Naive thymus-derived CD4-positive, alpha-beta T cell (primary cell): ENCODE measurements around the gene SPEM2. TPM values are rescaled to one million over a fixed set of nuclear protein-coding genes. Genes with fewer than 3 reads are reported as not detected.

Experiments used
- ATAC-seq: fragments of 150-1000 bp; cut with Tn5 transposase; 2 replicates; pipeline ENCODE4 v1.10.0; 2021; ENCODE audit warnings: mild to moderate bottlenecking, moderate library complexity
- CTCF ChIA-PET: fragments of 350-600 bp; sonication (Branson Sonifier 250); formaldehyde crosslinking; loops from one replicate; lab custom pipeline; 2021; ENCODE audit warnings: antibody characterized with exemption; lab: Charles Lee
- POLR2A ChIA-PET: fragments of 350-600 bp; sonication (Branson Sonifier 250); formaldehyde crosslinking; loops from one replicate; lab custom pipeline; 2021; ENCODE audit warnings: antibody characterized with exemption, inconsistent platforms; lab: Charles Lee
- DNase-seq, 9 donors: peaks; one replicate each; pipeline versions ENCODE4 v3.0.0 to v3.0.0-alpha.2; 2020 to 2022; ENCODE audit warnings: mixed read lengths in 1 of 9
- H3K27ac ChIP-seq: one replicate; pipeline ENCODE4 v1.7.0; 2013; ENCODE audit warnings: mild to moderate bottlenecking, low read depth, low read length, moderate library complexity
- H3K27me3 ChIP-seq, 2 donors: one replicate each; pipeline ENCODE4 v1.7.0; 2013; ENCODE audit warnings: low read length in 2 of 2, mild to moderate bottlenecking in 2 of 2, moderate library complexity in 2 of 2; ENCODE audit not compliant: control insufficient read depth in 2 of 2, insufficient read depth in 2 of 2
- H3K36me3 ChIP-seq, 3 experiments: 1 replicate in 2 of 3; 2 replicates in 1 of 3; pipeline ENCODE4 v1.7.0; 2013; ENCODE audit warnings: low read length in 3 of 3, mild to moderate bottlenecking in 3 of 3, moderate library complexity in 1 of 3; ENCODE audit not compliant: insufficient read depth in 3 of 3, control insufficient read depth in 2 of 3
- H3K4me1 ChIP-seq, 2 donors: one replicate each; pipeline ENCODE4 v1.7.0; 2013; ENCODE audit warnings: low read length in 2 of 2, mild to moderate bottlenecking in 2 of 2, moderate library complexity in 1 of 2; ENCODE audit not compliant: control insufficient read depth in 2 of 2, insufficient read depth in 2 of 2
- H3K4me3 ChIP-seq: 2 replicates; pipeline ENCODE4 v1.7.0; 2013; ENCODE audit warnings: mild to moderate bottlenecking, low read length
- H3K9me3 ChIP-seq, 3 experiments: 1 replicate in 2 of 3; 2 replicates in 1 of 3; pipeline ENCODE4 v1.7.0; 2013; ENCODE audit warnings: low read length in 3 of 3; ENCODE audit not compliant: control insufficient read depth in 2 of 3
- H3K27ac Mint-ChIP-seq, 9 donors: one replicate each; pipeline ENCODE4 v1.8.0; 2020 to 2022; ENCODE audit warnings: mixed read lengths in 9 of 9, mild to moderate bottlenecking in 8 of 9, moderate library complexity in 5 of 9, inconsistent platforms in 2 of 9
- H3K27me3 Mint-ChIP-seq, 5 donors: one replicate each; pipeline ENCODE4 v1.8.0; 2021 to 2022; ENCODE audit warnings: mixed read lengths in 5 of 5, mild to moderate bottlenecking in 1 of 5
- H3K36me3 Mint-ChIP-seq, 5 donors: one replicate each; pipeline ENCODE4 v1.8.0; 2020 to 2022; ENCODE audit warnings: mixed read lengths in 5 of 5, mild to moderate bottlenecking in 3 of 5, inconsistent platforms in 1 of 5
- H3K4me1 Mint-ChIP-seq, 7 donors: one replicate each; pipeline ENCODE4 v1.8.0; 2020 to 2022; ENCODE audit warnings: mixed read lengths in 7 of 7, mild to moderate bottlenecking in 3 of 7, inconsistent platforms in 1 of 7
- H3K4me3 Mint-ChIP-seq, 10 donors: one replicate each; pipeline ENCODE4 v1.8.0; 2020 to 2022; ENCODE audit warnings: mild to moderate bottlenecking in 10 of 10, mixed read lengths in 10 of 10, moderate library complexity in 6 of 10, inconsistent platforms in 2 of 10
- H3K9me3 Mint-ChIP-seq, 11 donors: one replicate each; pipeline ENCODE4 v1.8.0; 2020 to 2022; ENCODE audit warnings: mixed read lengths in 11 of 11, mild to moderate bottlenecking in 4 of 11, inconsistent platforms in 1 of 11, moderate library complexity in 1 of 11
- intact Hi-C, 2 donors: fragments of 100-400 bp; cut with micrococcal nuclease; formaldehyde crosslinking; loops; one replicate each; pipeline ENCODE4 v1.15.1; 2023
- polyA plus RNA-seq, 2 donors: library from polyadenylated mRNA; unstranded; fragments of 300-500 nt; fragmentation: Illumina TruSeq; gene quantifications; one replicate each; pipeline ENCODE4 v1.2.3, GENCODE V29; 2021
- total RNA-seq, 6 experiments: library from RNA in 5 of 6; stranded (reverse) in 5 of 6; gene quantifications; 1 replicate in 5 of 6; 2 replicates in 1 of 6; pipeline ENCODE4 v1.2.3 and lab custom pipeline; 2021 to 2026

The SPEM2 gene
- total and polyA plus RNA-seq, 7 experiments from 2014 or later, result not detected

DNA sequence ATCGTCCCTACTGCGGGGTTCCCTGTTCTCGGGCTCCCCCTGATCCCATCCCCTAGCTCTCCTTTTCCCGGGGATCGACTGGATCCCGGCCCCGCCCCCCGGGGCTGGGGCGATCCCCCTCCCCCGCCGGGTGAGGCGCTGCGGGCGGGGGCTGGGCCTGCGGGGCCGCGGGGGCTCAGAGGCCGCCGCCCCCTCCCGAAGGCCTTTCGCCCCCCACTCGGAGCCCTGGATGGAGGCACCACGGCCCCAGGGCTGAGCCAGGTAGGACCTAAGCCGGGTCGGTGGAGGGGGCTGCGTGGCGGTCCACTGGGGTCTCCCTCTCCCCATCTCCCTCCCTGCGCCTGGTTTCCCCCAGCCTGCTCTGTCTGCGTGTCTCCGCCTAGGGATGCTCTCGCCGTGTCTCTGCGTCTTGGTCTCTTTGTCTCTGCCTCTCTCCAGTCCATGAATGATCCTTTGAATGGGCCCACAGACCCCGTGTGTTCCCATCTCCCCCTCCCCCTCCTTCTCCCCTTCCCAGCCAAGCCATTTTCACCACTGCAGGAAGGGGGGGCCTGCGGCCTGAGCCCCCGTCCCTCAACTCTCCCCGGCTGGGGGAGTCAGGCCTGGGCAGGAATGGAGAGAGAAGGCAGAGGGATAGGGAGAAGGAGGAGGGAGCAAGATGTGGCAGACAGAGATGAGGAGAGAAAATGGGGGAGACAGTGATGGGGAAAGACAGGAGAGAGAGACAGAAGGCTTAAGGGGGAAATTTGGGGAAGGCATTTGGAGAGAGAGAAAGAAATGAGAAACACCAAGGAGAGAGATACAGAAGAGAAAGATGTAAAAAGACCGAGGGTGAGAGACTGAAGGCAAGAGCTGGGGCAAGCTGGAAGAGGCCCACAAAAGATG is 19.8 kb upstream of the SPEM2 start:
- POLR2A ChIA-PET, result interaction anchor here (0.7 to 3.7 kb wide), 4 partner anchors 11 to 178 kb away, joined by 3 to 38 read pairs (median 6); partner anchors contain the start of genes MPDU1 and PLSCR3
- peak overlapping the region; percentile 95 for H3K4me3 ChIP-seq
- peak overlapping the region; percentile 78 for H3K27ac ChIP-seq
- no peak for ATAC-seq
- H3K27me3 ChIP-seq, result no peaks in the 10 kb centered on the region
- H3K27ac Mint-ChIP-seq, result peak overlapping the region; percentile 49 to 87 (median 75)
- no peaks in the 10 kb centered on the region for H3K36me3 Mint-ChIP-seq
- intact Hi-C loops, result loop anchor here (2.0 kb wide), 2 partner anchors 91 to 281 kb away; partner anchors contain the start of genes GPS2 (in 1 of the 2) and TP53 (in 1 of the 2)
- H3K9me3 ChIP-seq, result no peaks in the 10 kb centered on the region
- H3K9me3 Mint-ChIP-seq, result peaks cover 0 to 1% (median 0%) of the 10 kb centered on the region in 11 donors
- peak in 1 of 9 donors; percentile 30 for DNase-seq
- H3K4me1 ChIP-seq, result peaks cover 9 to 10% of the 10 kb centered on the region in 2 donors
- peaks cover 0 to 31% (median 0%) of the 10 kb centered on the region in 5 donors for H3K27me3 Mint-ChIP-seq
- CTCF ChIA-PET, result interaction anchor here (0.6 kb wide), 1 partner anchor 337 kb away, joined by 4 read pairs; no protein-coding TSS in a partner anchor
- H3K36me3 ChIP-seq, result peaks cover 0 to 3% (median 0%) of the 10 kb centered on the region in 3 experiments
- H3K4me3 Mint-ChIP-seq, result peak overlapping the region; percentile 61 to 97 (median 86)
- peaks cover 16 to 28% (median 21%) of the 10 kb centered on the region in 7 donors for H3K4me1 Mint-ChIP-seq

DNA sequence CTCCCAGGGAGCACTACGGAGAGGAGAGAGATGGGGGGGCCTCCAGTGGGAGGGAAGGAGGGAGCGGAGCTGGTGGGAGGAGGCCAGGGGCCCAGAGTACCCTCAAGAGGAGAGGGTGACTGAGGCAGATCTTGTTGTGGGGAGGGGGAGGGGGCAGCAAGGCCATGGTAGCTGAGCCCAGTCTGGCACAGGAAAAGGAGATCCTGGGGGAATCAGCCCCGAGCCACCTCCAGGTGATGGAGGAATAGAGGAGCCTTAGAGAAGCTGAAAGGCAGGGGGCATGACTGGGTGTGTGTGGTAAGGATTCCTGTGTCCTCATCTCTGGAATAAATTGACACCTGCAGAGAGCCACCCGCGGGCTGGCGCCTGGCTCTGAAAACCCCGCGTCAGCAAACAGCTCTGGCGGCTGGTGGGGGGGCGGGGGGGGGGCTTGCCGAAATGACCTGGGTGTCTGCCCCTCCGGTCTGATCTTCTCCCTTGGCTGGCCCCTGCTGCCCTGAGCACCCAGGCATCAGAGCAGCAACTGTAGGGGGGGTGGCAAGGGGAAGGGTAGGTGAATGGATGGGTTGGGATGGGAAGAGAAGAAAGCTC is 19.1 kb upstream of the SPEM2 start:
- H3K9me3 Mint-ChIP-seq, result peaks cover 0 to 1% (median 0%) of the 10 kb centered on the region in 11 donors
- ATAC-seq (no peak), DNase-seq (no peak)
- H3K36me3 ChIP-seq, result peaks cover 0 to 3% (median 0%) of the 10 kb centered on the region in 3 experiments
- ChIA-PET CTCF (interaction anchor here (0.6 kb wide), 1 partner anchor 336 kb away, joined by 4 read pairs; no protein-coding TSS in a partner anchor), POLR2A (interaction anchor here (1.1 to 1.4 kb wide), 4 partner anchors 12 to 71 kb away, joined by 3 to 4 read pairs (median 4); partner anchors contain the start of gene PLSCR3)
- intact Hi-C loops, result no loop called here
- peaks cover 16 to 28% (median 21%) of the 10 kb centered on the region in 7 donors for H3K4me1 Mint-ChIP-seq
- H3K36me3 Mint-ChIP-seq, result no peaks in the 10 kb centered on the region
- peak overlapping the region; percentile 58 to 96 (median 78) for H3K4me3 Mint-ChIP-seq
- peaks cover 9 to 10% of the 10 kb centered on the region in 2 donors for H3K4me1 ChIP-seq
- no peak overlapping the region for H3K4me3 ChIP-seq
- peaks cover 0 to 31% (median 0%) of the 10 kb centered on the region in 5 donors for H3K27me3 Mint-ChIP-seq
- peak overlapping the region in 7 of 9 donors; percentile 49 to 87 (median 66) for H3K27ac Mint-ChIP-seq
- no peaks in the 10 kb centered on the region for H3K27me3 ChIP-seq
- H3K9me3 ChIP-seq, result no peaks in the 10 kb centered on the region
- H3K27ac ChIP-seq, result no peak overlapping the region

DNA sequence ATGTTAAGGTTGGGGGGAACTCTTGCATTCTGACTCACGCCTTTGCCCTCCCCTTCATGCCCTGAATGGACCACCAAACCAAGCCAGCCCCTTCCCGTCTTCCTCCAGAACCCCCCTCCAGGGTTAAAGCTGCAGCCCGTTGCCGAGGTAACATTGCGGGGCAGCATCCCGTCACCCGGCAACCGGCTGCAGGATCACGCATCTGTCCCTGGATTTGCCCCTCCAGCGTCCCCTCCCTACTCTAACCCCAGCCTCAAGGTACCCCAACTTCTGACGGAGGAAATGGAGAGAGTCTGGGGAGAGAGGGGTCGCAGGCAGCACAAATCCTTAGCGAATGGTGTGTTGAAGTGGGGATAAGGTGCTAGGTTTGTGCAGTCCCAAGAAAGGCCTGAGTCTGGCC is 18.3 kb upstream of the SPEM2 start:
- Histone ChIP-seq H3K4me1 (peaks cover 9 to 10% of the 10 kb centered on the region in 2 donors), H3K27ac (no peak overlapping the region), H3K9me3 (no peaks in the 10 kb centered on the region), H3K27me3 (no peaks in the 10 kb centered on the region), H3K36me3 (peaks cover 0 to 3% (median 0%) of the 10 kb centered on the region in 3 experiments), H3K4me3 (no peak overlapping the region)
- Mint-ChIP-seq H3K4me3 (peak overlapping the region in 5 of 10 donors; percentile 12 to 87 (median 64)), H3K27me3 (peaks cover 0 to 31% (median 0%) of the 10 kb centered on the region in 5 donors), H3K4me1 (peaks cover 16 to 23% (median 19%) of the 10 kb centered on the region in 7 donors), H3K36me3 (no peaks in the 10 kb centered on the region), H3K27ac (peak overlapping the region in 2 of 9 donors; percentile 38 to 70), H3K9me3 (peaks cover 0 to 1% (median 0%) of the 10 kb centered on the region in 11 donors)
- CTCF ChIA-PET, result interaction anchor here (1.1 kb wide), 1 partner anchor 24 kb away, joined by 4 read pairs; no protein-coding TSS in a partner anchor
- no peak for DNase-seq
- ATAC-seq, result no peak
- intact Hi-C loops, result no loop called here
- POLR2A ChIA-PET, result interaction anchor here (1.1 to 2.4 kb wide), 5 partner anchors 13 to 70 kb away, joined by 3 to 14 read pairs (median 4); partner anchors contain the start of genes PLSCR3 and TMEM102

DNA sequence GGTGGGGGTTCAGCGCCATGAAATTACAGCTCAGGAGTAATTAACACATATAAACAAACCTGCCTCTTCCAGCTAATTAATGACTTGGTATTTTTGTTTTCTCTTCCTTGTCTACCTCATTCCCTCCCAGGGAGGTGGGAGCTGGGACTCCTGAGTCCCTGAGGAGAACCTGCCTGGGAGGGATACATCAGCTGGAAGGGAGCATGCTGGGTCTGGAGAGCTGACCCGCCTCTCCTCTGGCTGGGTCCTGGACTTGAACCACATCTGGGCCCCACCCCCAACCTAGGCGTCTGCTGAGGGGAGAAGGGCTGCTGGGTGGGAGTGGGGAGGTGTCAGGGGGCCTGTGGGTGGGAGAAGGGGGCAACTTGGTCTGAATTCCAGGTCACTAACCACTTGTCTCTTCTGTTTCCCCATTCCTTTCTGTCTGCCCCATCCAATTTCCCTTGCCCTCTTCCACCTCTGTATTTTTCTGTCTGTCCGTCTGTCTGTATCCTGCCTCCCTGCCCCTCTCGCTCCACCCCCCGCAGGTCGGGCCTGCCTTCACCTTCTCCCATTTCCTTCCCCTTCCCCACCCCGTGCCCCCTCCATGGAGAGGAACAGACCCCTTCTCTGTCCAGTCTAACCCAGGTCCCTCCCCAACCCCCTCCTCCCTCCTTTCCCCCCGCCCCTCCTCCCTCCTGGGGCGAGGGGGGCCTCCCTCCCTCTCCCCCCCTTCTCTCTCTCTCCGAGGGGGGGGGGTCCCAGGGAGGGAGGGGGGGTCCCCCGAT is 17.7 kb upstream of the SPEM2 start, which contains the start of gene NLGN2:
Gene NLGN2, plus strand, starts transcription at position 361 of the 767 bp plus-strand sequence. CDS start 411 bp downstream, outside the sequence.
- peak within 1 kb of the TSS in 3 of 9 donors; percentile 70 to 76 (median 71) for H3K27ac Mint-ChIP-seq
- peak within 1 kb of the TSS in 9 of 10 donors; percentile 12 to 87 (median 61) for H3K4me3 Mint-ChIP-seq

DNA sequence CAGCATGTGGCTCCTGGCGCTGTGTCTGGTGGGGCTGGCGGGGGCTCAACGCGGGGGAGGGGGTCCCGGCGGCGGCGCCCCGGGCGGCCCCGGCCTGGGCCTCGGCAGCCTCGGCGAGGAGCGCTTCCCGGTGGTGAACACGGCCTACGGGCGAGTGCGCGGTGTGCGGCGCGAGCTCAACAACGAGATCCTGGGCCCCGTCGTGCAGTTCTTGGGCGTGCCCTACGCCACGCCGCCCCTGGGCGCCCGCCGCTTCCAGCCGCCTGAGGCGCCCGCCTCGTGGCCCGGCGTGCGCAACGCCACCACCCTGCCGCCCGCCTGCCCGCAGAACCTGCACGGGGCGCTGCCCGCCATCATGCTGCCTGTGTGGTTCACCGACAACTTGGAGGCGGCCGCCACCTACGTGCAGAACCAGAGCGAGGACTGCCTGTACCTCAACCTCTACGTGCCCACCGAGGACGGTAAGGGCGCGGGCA is 17.1 kb upstream of the SPEM2 start:
- POLR2A ChIA-PET, result interaction anchor here (1.0 to 2.4 kb wide), 4 partner anchors 14 to 28 kb away, joined by 3 to 14 read pairs (median 5); partner anchors contain the start of genes PLSCR3 and TMEM102
- peaks cover 0 to 31% (median 0%) of the 10 kb centered on the region in 5 donors for H3K27me3 Mint-ChIP-seq
- Histone ChIP-seq H3K27me3 (no peaks in the 10 kb centered on the region), H3K27ac (no peak overlapping the region), H3K4me3 (no peak overlapping the region), H3K36me3 (peaks cover 0 to 3% (median 0%) of the 10 kb centered on the region in 3 experiments), H3K9me3 (no peaks in the 10 kb centered on the region), H3K4me1 (peaks cover 4 to 6% of the 10 kb centered on the region in 2 donors)
- no peak for ATAC-seq
- CTCF ChIA-PET, result interaction anchor here (1.1 kb wide), 1 partner anchor 25 kb away, joined by 4 read pairs; no protein-coding TSS in a partner anchor
- peaks cover 0 to 1% (median 0%) of the 10 kb centered on the region in 11 donors for H3K9me3 Mint-ChIP-seq
- intact Hi-C loops, result loop anchor here in 1 of 2 donors (1.0 kb wide), 1 partner anchor 27 kb away; the partner anchor contains the start of gene TMEM102
- peaks cover 10 to 20% (median 16%) of the 10 kb centered on the region in 7 donors for H3K4me1 Mint-ChIP-seq
- peak overlapping the region in 6 of 10 donors; percentile 33 to 60 (median 48) for H3K4me3 Mint-ChIP-seq
- no peaks in the 10 kb centered on the region for H3K36me3 Mint-ChIP-seq
- H3K27ac Mint-ChIP-seq, result peak overlapping the region in 1 of 9 donors; percentile 48
- DNase-seq, result peak in 8 of 9 donors; percentile 22 to 49 (median 33)

More for the DNA sequence above, 17.7 kb upstream of the SPEM2 start, which contains the start of gene NLGN2:
- ChIA-PET POLR2A (interaction anchor here (1.0 to 2.4 kb wide), 5 partner anchors 20 to 69 kb away, joined by 3 to 14 read pairs (median 4); partner anchors contain the start of gene TMEM102), CTCF (interaction anchor here (1.1 kb wide), 1 partner anchor 24 kb away, joined by 4 read pairs; no protein-coding TSS in a partner anchor)
- no peaks in the 10 kb centered on the region for H3K9me3 ChIP-seq
- Mint-ChIP-seq H3K36me3 (no peaks in the 10 kb centered on the region), H3K27me3 (peaks cover 0 to 31% (median 0%) of the 10 kb centered on the region in 5 donors), H3K4me1 (peaks cover 16 to 23% (median 19%) of the 10 kb centered on the region in 7 donors), H3K9me3 (peaks cover 0 to 1% (median 0%) of the 10 kb centered on the region in 11 donors)
- no peak for DNase-seq
- H3K27me3 ChIP-seq, result no peaks in the 10 kb centered on the region
- no peak within 1 kb of the TSS for H3K27ac ChIP-seq
- intact Hi-C loops, result loop anchor here in 1 of 2 donors (1.0 kb wide), 1 partner anchor 28 kb away; the partner anchor contains the start of gene TMEM102
- no peak within 1 kb of the TSS for H3K4me3 ChIP-seq
- H3K36me3 ChIP-seq, result peaks cover 0 to 3% (median 0%) of the 10 kb centered on the region in 3 experiments
- ATAC-seq, result no peak
- peaks cover 9 to 10% of the 10 kb centered on the region in 2 donors for H3K4me1 ChIP-seq
